ENCODE results near the gene INTS3.

DNA sequence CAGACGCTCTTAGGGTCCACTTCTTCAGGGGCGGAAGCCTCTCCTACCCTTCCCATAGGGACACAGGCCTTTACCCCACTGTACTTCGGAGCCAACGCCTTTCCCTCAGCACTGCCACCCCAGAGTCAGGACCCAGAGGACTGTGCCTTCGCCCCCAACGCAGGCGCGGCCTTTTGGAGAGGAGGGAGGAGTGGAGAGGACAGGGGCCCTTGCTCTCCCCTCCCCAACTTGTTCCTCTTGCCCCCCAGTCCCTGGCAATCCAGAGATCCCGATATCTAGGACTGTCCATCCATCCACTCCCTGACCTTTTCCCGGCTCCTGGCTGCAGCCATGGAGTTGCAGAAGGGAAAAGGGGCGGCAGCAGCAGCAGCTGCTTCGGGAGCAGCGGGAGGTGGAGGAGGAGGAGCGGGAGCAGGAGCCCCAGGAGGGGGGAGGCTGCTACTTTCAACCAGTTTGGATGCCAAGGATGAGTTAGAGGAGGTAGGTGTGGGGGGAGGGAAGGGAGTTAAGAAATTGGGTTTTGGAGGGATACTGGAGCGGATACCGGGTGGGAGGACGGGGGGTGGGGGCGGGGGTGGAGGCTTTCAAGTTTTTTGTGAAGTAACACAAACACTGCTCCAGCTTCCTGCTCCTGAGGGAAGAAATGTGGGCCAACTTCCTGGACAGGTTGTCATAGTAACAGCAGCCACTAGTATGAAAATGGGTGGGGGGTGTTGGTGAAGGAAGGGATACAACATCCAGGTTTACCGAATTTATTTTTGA, 636 bp downstream of the INTS3 start:
- no peak for TF ChIP-seq POLR2A (IDR thresholded peaks at IDR 0.05)
- TF ChIP-seq, protein P1, sequence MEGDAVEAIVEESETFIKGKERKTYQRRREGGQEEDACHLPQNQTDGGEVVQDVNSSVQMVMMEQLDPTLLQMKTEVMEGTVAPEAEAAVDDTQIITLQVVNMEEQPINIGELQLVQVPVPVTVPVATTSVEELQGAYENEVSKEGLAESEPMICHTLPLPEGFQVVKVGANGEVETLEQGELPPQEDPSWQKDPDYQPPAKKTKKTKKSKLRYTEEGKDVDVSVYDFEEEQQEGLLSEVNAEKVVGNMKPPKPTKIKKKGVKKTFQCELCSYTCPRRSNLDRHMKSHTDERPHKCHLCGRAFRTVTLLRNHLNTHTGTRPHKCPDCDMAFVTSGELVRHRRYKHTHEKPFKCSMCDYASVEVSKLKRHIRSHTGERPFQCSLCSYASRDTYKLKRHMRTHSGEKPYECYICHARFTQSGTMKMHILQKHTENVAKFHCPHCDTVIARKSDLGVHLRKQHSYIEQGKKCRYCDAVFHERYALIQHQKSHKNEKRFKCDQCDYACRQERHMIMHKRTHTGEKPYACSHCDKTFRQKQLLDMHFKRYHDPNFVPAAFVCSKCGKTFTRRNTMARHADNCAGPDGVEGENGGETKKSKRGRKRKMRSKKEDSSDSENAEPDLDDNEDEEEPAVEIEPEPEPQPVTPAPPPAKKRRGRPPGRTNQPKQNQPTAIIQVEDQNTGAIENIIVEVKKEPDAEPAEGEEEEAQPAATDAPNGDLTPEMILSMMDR (IDR thresholded peaks at IDR 0.05): no peak
- no peak for TF ChIP-seq EP300 (IDR thresholded peaks at IDR 0.05)

Data from stomach (tissue), 4 donors.